ENCODE measurements around the gene ABLIM1.

The ABLIM1 gene

DNA sequence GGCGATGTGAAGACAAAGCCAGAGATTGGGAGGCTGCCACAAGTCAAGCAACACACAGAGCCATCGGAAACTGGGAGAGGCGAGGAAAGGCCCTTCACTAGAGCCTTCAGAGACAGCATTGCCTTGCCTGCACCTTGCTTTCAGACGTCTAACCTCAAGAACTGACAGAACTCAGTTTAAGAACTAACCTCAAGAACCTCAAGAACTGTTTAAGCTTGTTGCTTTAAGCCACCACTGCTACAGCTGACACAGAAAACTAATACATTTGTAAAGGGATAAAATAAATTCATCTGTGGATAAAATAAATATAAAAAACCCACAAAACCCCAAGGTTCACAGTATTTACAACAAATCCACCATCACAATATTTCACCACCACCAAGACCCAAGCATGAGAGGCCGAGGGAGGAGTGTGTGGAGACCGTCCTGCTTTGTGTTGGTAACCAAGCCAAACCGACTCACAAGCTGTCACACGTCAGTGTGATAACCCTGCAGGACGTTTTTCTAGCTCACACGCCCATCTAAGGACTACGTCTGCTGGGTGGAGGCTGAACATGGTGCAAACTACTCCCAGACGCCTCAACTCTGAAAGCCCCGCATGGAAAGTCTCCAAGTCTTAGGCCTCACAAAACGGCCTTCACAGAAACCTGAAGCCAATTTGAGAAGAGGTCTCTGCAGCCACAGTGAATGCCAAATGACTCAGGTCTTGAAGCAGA, 116.8 kb downstream of the ABLIM1 start:
- DNase-seq = peak; percentile 20

- no peak for DNase-seq
Observed at GRCh38 chr10:114540236-114540635, 117.8 kb downstream of the ABLIM1 start.

- no peak for DNase-seq
Observed at GRCh38 chr10:114539623-114540022, 118.5 kb downstream of the ABLIM1 start.

- no peak for DNase-seq
Observed at GRCh38 chr10:114538181-114538906, 119.7 kb downstream of the ABLIM1 start.

DNA sequence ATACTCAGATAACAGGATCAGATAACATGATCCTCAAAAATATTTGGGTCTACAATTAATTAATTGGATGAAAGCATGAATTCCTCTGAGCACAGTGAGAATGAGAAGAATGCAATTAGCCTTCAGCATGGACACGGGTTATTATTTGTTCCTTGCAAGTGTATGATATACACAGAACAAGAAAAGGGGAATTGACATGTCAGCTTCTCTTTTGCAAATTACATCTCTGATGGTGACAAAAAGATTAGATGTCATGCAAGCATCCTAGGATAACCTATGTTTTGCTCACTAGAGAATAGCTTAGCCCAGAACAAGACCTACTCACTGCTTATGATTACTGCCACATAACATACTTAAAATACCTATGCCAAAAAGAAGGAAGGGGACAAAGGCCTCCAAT, 120.3 kb downstream of the ABLIM1 start:
- DNase-seq = no peak

GRCh38 chr10:114534571-114534981, 123.5 kb downstream of the ABLIM1 start:
- DNase-seq = no peak

DNA sequence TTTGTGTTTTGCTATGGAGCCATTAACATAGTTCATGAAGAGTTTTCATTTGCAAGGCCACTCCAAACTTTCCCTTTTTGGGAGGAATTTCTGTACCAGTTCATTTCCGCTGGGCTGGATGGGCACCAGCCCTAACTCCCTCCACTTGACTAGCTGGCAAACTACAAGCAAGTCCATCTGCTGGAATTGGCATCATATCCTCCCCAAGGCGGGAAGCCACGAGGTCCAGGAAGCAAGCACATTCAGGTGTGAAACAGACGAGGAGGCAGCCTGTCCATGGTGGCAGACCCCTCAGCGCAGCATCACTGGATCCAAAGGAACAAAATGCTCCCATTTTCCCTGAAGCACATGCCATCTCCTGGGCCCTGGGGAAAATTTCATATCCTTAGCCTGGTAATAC, 125.8 kb downstream of the ABLIM1 start:
- DNase-seq = no peak

- peak; percentile 69 for DNase-seq
Observed at GRCh38 chr10:114526504-114527238, 131.4 kb downstream of the ABLIM1 start.

DNA sequence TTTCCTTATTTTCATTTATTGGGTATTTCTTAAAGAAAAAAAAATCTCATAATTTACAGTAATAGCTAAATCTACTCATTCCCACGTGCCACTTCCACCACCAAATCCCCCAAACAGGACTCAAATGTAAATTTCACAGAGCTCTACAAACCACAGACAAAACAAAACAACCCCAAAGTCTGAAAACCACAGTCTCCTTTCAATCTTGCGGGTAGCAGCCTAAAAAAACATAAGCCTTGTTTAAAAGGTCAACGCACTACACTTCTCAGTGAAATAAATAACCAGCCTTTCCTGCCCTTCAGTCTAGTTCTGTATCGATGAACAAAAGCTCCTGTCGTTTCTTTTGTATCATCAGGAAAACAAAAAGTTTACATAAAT, 132.0 kb downstream of the ABLIM1 start:
- no peak for DNase-seq

DNA sequence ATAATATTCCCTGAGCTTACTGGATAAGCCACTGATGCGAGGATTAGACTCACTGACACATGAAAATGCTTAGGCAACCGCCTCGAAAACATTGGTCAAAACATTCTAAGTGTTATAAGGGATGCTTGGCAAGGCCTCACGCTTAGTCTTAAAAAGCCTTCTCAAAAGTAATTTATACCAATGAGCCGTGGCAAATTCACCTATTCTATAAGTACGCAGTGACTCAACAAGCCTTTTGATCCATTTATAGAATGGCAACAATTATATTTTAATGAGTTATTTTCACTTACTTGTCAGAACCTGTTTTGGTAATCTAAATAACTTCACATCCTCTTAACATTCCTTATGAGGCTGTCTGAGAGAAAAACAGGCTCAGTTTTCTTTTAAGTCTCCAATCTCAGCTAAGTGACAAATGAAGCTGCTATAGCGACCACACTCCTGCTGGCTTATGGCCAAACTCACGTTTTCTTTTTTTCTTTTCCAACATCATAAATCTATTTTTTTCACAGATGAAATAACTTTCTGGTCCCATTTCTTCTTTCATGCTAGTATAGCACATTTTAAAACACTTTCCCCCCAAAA, 132.6 kb downstream of the ABLIM1 start:
- DNase-seq = peak; percentile 3

DNA sequence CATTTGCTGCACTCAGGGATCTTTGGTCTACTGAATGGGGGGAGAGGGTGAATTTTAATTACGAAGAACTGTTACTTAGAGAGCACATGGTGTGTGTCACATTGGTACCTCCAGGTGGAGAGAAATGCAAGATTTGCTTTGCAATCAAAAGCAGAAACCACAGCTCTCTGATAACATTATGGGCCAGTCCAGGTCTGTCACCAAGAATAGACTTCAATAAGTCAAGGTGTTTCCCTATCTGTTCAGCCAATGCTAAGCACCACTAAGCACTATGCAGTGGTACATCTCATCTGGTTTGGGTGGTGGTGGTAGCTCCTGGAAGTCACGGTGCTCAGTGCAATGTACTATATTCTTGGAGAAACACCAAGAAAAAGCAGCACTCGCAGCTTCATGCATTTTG, 134.2 kb downstream of the ABLIM1 start:
- DNase-seq = no peak

GRCh38 chr10:114521255-114521654, 136.8 kb downstream of the ABLIM1 start:
- DNase-seq = no peak

GRCh38 chr10:114520453-114520852, 137.6 kb downstream of the ABLIM1 start:
- DNase-seq = no peak

DNA sequence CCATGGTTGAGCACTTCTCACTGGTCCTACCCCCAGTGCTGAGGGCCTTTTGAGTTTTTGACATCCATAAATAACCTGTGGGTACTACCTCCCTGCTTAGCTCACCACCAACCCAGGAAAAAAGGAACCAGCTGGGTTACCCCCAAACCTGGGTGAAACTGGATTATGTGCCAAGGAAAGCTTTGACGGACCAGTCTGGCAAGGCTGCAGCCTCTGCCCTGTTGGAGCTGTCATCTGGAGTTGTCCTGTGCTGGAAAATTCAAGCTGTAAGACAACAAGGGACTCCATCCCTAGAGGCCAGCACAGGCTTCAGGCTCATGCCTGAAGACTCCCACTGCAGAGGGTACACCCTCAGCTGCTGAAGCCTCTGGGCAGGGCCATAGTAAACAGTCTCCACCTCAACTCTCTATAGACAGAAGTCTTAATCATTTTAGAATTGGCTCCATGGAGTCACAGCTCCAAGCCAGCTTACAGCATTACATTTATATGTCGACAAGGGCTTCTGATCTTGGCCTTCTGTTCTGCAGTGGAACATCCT, 138.2 kb downstream of the ABLIM1 start:
- DNase-seq = no peak

DNA sequence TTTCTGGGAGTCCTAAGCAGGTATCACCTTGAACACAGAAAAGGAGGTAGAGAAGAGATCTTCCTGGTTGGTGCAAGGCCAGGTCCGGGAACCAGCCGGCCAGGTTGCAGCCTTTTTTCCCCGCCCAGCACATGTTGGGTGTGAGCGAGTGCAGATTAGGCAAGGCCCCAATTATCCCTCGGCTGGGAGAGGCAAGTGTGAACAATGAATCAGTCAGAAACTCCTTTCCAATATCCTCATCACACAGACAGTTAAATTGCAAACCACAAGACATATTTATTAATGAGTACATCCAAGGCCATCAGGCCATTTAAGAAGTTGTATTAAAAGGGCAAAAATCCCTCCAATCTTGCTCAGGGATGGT, 138.8 kb downstream of the ABLIM1 start:
- DNase-seq = no peak

- DNase-seq = no peak
Observed at GRCh38 chr10:114518401-114519305, 139.4 kb downstream of the ABLIM1 start.

- DNase-seq = no peak
Observed at GRCh38 chr10:114517368-114518250, 140.5 kb downstream of the ABLIM1 start.

- no peak for DNase-seq
Observed at GRCh38 chr10:114516356-114516755, 141.7 kb downstream of the ABLIM1 start.

GRCh38 chr10:114515298-114515914, 142.7 kb downstream of the ABLIM1 start:
- no peak for DNase-seq

- DNase-seq = no peak
Observed at GRCh38 chr10:114513381-114513792, 144.7 kb downstream of the ABLIM1 start.

DNA sequence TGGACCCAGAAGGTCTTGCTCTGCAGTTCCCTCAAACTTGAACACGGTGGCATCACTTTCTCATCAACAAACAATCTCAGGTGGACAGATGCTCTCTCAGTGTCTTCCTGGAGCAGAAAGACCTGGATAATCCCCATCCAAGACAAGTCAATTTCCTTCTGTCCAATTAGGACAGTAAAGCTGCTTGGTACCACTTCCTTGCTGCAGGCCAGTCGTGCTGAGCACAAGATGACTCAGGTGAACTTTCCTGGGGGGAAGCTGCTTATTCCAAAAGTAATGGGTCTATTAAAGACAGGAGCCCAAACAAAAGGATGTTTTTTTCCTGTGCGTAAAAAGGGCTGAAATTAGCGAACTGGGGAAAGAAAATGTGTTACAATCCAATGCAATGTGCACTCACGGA, 146.2 kb downstream of the ABLIM1 start:
- DNase-seq = no peak
